Urinary bladder (tissue), 4 donors: Measurements from ENCODE around the gene CLPTM1L. TPM values are rescaled to one million over a fixed set of nuclear protein-coding genes. Genes with fewer than 3 reads are reported as not detected.
"Not testable (repeated sequence)": the region's sequence is repeated elsewhere in the genome, so short reads cannot be mapped to it uniquely, and the experiment has no call there.

Experiments
- DNase-seq: peaks from one replicate; pipeline ENCODE4 v3.0.0-alpha.2; 2015; ENCODE audit errors: extremely low spot score
- H3K27ac ChIP-seq: one replicate; pipeline ENCODE4 v1.5.1; 2013; ENCODE audit warnings: low read depth, mild to moderate bottlenecking, moderate library complexity
- H3K36me3 ChIP-seq: one replicate; pipeline ENCODE4 v1.6.1; 2013; ENCODE audit warnings: mild to moderate bottlenecking, moderate library complexity; ENCODE audit not compliant: insufficient read depth
- H3K4me1 ChIP-seq: one replicate; pipeline ENCODE4 v1.6.1; 2013; ENCODE audit warnings: mild to moderate bottlenecking, moderate library complexity; ENCODE audit not compliant: insufficient read depth
- H3K4me3 ChIP-seq: one replicate; pipeline ENCODE4 v1.5.1; 2013; ENCODE audit warnings: low read depth, low read length
- WGBS: extraction: QIAGEN DNeasy Blood & Tissue Kit; methylation state at CpG from one replicate; pipeline ENCODE4 v1.1.7; 2013; 5-methylcytosine and 5-hydroxymethylcytosine counted together
- polyA plus RNA-seq: library from polyadenylated mRNA; stranded (reverse); fragments of 200-250 nt; gene quantifications from one replicate; pipeline ENCODE4 v1.2.3, GENCODE V29; 2013
- total RNA-seq: library from RNA; depleted of rRNA; stranded (reverse); fragments of >200 nt; gene quantifications from one replicate; pipeline ENCODE4 v1.2.3, GENCODE V29; 2014
- donor health status: healthy with polysubstance abuse.
- donor health status: healthy.

Gene CLPTM1L
- total and polyA plus RNA-seq, 2 donors: 72.8 to 85.3 TPM

GRCh38 chr5:1362242-1363015, 17.5 kb upstream of the CLPTM1L start:
- H3K4me1 ChIP-seq: no peaks in the 10 kb centered on the region
- WGBS: 81% methylated on average over 29 of the region's 29 CpGs
- H3K4me3 ChIP-seq: no peak overlapping the region
- DNase-seq: no peak
- no peaks in the 10 kb centered on the region for H3K36me3 ChIP-seq
- no peak overlapping the region for H3K27ac ChIP-seq

- Histone ChIP-seq H3K36me3 (no peaks in the 10 kb centered on the region), H3K27ac (no peak overlapping the region), H3K4me3 (no peak overlapping the region), H3K4me1 (no peaks in the 10 kb centered on the region)
- DNase-seq: no peak
- WGBS: 61% methylated on average over 4 of the region's 4 CpGs
These were observed 16.0 kb upstream of the CLPTM1L start for GRCh38 chr5:1360861-1361260.

GRCh38 chr5:1360367-1360766, 15.5 kb upstream of the CLPTM1L start:
- H3K4me3 ChIP-seq, DNase-seq, H3K27ac ChIP-seq, H3K4me1 ChIP-seq, H3K36me3 ChIP-seq: not testable (repeated sequence)
- 82% methylated on average over 7 of the region's 7 CpGs for WGBS

- H3K4me3 ChIP-seq: no peak overlapping the region
- no peak for DNase-seq
- no peaks in the 10 kb centered on the region for H3K36me3 ChIP-seq
- no peaks in the 10 kb centered on the region for H3K4me1 ChIP-seq
- 78% methylated on average over 11 of the region's 11 CpGs for WGBS
- H3K27ac ChIP-seq: no peak overlapping the region
These were observed 14.8 kb upstream of the CLPTM1L start for GRCh38 chr5:1359713-1360112.

- no peak for DNase-seq
- H3K27ac ChIP-seq: no peak overlapping the region
- no peak overlapping the region for H3K4me3 ChIP-seq
- no peaks in the 10 kb centered on the region for H3K36me3 ChIP-seq
- no peaks in the 10 kb centered on the region for H3K4me1 ChIP-seq
- 73% methylated on average over 31 of the region's 31 CpGs for whole genome bisulfite sequencing
These were observed 14.2 kb upstream of the CLPTM1L start for GRCh38 chr5:1359031-1359645.

GRCh38 chr5:1358726-1359025, 13.8 kb upstream of the CLPTM1L start:
- DNase-seq: no peak

GRCh38 chr5:1357946-1358725, 13.2 kb upstream of the CLPTM1L start:
- DNase-seq: no peak
- no peak overlapping the region for H3K27ac ChIP-seq
- H3K4me3 ChIP-seq: no peak overlapping the region
- WGBS: 85% methylated on average over 25 of the region's 25 CpGs
- H3K4me1 ChIP-seq: no peaks in the 10 kb centered on the region
- H3K36me3 ChIP-seq: no peaks in the 10 kb centered on the region

More at GRCh38 chr5:1358726-1359025, 13.8 kb upstream of the CLPTM1L start:
- no peak overlapping the region for H3K4me3 ChIP-seq
- H3K27ac ChIP-seq: no peak overlapping the region
- no peaks in the 10 kb centered on the region for H3K36me3 ChIP-seq
- no peaks in the 10 kb centered on the region for H3K4me1 ChIP-seq
- 82% methylated on average over 10 of the region's 10 CpGs for WGBS

- no peaks in the 10 kb centered on the region for H3K36me3 ChIP-seq
- no peak for DNase-seq
- no peaks in the 10 kb centered on the region for H3K4me1 ChIP-seq
- WGBS: 60% methylated on average over 28 of the region's 28 CpGs
- no peak overlapping the region for H3K27ac ChIP-seq
- no peak overlapping the region for H3K4me3 ChIP-seq
These were observed 12.2 kb upstream of the CLPTM1L start for GRCh38 chr5:1356873-1357787.

- DNase-seq: no peak
- 43% methylated on average over 4 of the region's 4 CpGs for WGBS
These were observed 9.7 kb upstream of the CLPTM1L start for GRCh38 chr5:1354576-1354975.

GRCh38 chr5:1352231-1353219, 7.6 kb upstream of the CLPTM1L start:
- Histone ChIP-seq H3K27ac (no peak overlapping the region), H3K4me3 (no peak overlapping the region), H3K36me3 (no peaks in the 10 kb centered on the region), H3K4me1 (no peaks in the 10 kb centered on the region)
- WGBS: 67% methylated on average over 10 of the region's 10 CpGs
- no peak for DNase-seq

More at GRCh38 chr5:1354576-1354975, 9.7 kb upstream of the CLPTM1L start:
- no peaks in the 10 kb centered on the region for H3K36me3 ChIP-seq
- no peak overlapping the region for H3K27ac ChIP-seq
- no peak overlapping the region for H3K4me3 ChIP-seq
- H3K4me1 ChIP-seq: no peaks in the 10 kb centered on the region

GRCh38 chr5:1351156-1351555, 6.3 kb upstream of the CLPTM1L start:
- DNase-seq: no peak
- H3K36me3 ChIP-seq: no peaks in the 10 kb centered on the region
- no peak overlapping the region for H3K27ac ChIP-seq
- H3K4me3 ChIP-seq: no peak overlapping the region
- 81% methylated on average over 4 of the region's 4 CpGs for WGBS
- H3K4me1 ChIP-seq: no peaks in the 10 kb centered on the region

GRCh38 chr5:1349246-1349645, 4.3 kb upstream of the CLPTM1L start:
- Histone ChIP-seq H3K36me3 (no peaks in the 10 kb centered on the region), H3K4me1 (no peaks in the 10 kb centered on the region), H3K27ac (no peak overlapping the region), H3K4me3 (no peak overlapping the region)
- DNase-seq: no peak
- 46% methylated on average over 12 of the region's 12 CpGs for WGBS
